ENCODE measurements around the gene CPLANE2. TPM values are rescaled to one million over a fixed set of nuclear protein-coding genes. Genes with fewer than 3 reads are reported as not detected.

The CPLANE2 gene
- total RNA-seq, 1 experiment from 2014 or later = 4.2 TPM

GRCh38 chr1:16256478-16256877 lies 19.5 kb upstream of the CPLANE2 start:
- Mint-ChIP-seq H3K9me3 (ENCODE audit: low read depth, unreplicated experiment) (no peaks in the 10 kb centered on the region), H3K36me3 (ENCODE audit: insufficient read depth, unreplicated experiment) (peaks cover 6% of the 10 kb centered on the region), H3K4me3 (ENCODE audit: low read depth, unreplicated experiment) (no peak overlapping the region), H3K27ac (ENCODE audit: unreplicated experiment) (no peak overlapping the region), H3K27me3 (ENCODE audit: unreplicated experiment) (no peaks in the 10 kb centered on the region), H3K4me1 (ENCODE audit: low read depth, unreplicated experiment) (peaks cover 8% of the 10 kb centered on the region)
- BruUV-seq (replicated peaks) = no TSS peak
- intact Hi-C loops (cut with micrococcal nuclease; ENCODE audit: unreplicated experiment) = no loop called here
- TF ChIP-seq, protein P1, sequence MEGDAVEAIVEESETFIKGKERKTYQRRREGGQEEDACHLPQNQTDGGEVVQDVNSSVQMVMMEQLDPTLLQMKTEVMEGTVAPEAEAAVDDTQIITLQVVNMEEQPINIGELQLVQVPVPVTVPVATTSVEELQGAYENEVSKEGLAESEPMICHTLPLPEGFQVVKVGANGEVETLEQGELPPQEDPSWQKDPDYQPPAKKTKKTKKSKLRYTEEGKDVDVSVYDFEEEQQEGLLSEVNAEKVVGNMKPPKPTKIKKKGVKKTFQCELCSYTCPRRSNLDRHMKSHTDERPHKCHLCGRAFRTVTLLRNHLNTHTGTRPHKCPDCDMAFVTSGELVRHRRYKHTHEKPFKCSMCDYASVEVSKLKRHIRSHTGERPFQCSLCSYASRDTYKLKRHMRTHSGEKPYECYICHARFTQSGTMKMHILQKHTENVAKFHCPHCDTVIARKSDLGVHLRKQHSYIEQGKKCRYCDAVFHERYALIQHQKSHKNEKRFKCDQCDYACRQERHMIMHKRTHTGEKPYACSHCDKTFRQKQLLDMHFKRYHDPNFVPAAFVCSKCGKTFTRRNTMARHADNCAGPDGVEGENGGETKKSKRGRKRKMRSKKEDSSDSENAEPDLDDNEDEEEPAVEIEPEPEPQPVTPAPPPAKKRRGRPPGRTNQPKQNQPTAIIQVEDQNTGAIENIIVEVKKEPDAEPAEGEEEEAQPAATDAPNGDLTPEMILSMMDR (IDR thresholded peaks at IDR 0.05; ENCODE audit: unreplicated experiment) = no peak
- no peak for DNase-seq
- CTCF ChIA-PET = interaction anchor here (0.7 kb wide), 1 partner anchor 88 kb away, joined by 3 read pairs; no protein-coding TSS in a partner anchor

DNA sequence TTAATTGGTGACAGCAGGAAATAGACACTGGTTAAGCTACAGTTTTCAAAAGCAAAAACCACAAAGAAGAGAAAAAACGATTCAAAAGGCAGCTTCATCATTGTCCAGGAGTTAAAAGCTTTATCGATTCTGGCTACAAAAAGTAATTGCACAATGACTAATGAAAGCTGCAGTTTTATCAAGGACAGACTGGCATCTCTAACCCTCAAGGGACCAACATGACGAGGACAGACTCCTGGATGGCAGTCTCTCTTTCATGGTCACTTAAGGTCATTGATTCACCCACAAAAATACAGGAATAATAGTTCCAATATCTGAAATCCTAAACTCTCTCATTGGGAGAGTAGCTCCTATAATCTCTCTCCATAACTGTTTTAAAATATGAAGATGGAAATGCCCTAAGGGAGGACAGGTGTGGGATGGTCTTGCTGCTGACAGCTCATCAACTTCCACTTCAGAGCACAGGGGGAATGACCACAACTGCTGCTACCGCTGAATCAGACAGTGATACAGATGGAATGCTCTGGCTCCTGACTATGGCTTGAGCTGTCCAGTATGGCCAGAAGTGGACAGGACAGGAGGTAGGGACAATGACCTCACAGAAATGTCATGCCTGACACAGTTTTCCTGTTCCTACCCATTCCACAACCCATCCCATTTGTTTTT lies 17.4 kb upstream of the CPLANE2 start:
- H3K4me1 Mint-ChIP-seq (ENCODE audit: low read depth, unreplicated experiment) = peaks cover 15% of the 10 kb centered on the region
- DNase-seq = no peak
- CTCF ChIA-PET = interaction anchor here (0.6 to 1.4 kb wide), 3 partner anchors 79 to 109 kb away, joined by 3 to 4 read pairs (median 3); no protein-coding TSS in a partner anchor
- TF ChIP-seq, protein P1 (IDR thresholded peaks at IDR 0.05; ENCODE audit: unreplicated experiment) = no peak
- H3K27ac Mint-ChIP-seq (ENCODE audit: unreplicated experiment) = no peak overlapping the region
- intact Hi-C loops (cut with micrococcal nuclease; ENCODE audit: unreplicated experiment) = no loop called here
- no peaks in the 10 kb centered on the region for H3K9me3 Mint-ChIP-seq (ENCODE audit: low read depth, unreplicated experiment)
- peaks cover 12% of the 10 kb centered on the region for H3K36me3 Mint-ChIP-seq (ENCODE audit: insufficient read depth, unreplicated experiment)
- H3K27me3 Mint-ChIP-seq (ENCODE audit: unreplicated experiment) = no peaks in the 10 kb centered on the region
- no TSS peak for BruUV-seq (replicated peaks)
- H3K4me3 Mint-ChIP-seq (ENCODE audit: low read depth, unreplicated experiment) = no peak overlapping the region

- no TSS peak for BruUV-seq (replicated peaks)
- Mint-ChIP-seq H3K9me3 (ENCODE audit: low read depth, unreplicated experiment) (no peaks in the 10 kb centered on the region), H3K4me3 (ENCODE audit: low read depth, unreplicated experiment) (no peak overlapping the region), H3K36me3 (ENCODE audit: insufficient read depth, unreplicated experiment) (peaks cover 22% of the 10 kb centered on the region), H3K27ac (ENCODE audit: unreplicated experiment) (no peak overlapping the region), H3K4me1 (ENCODE audit: low read depth, unreplicated experiment) (peaks cover 24% of the 10 kb centered on the region), H3K27me3 (ENCODE audit: unreplicated experiment) (no peaks in the 10 kb centered on the region)
- intact Hi-C loops (cut with micrococcal nuclease; ENCODE audit: unreplicated experiment) = no loop called here
- CTCF ChIA-PET = interaction anchor here (0.6 to 1.4 kb wide), 2 partner anchors 110 to 251 kb away, joined by 3 read pairs; no protein-coding TSS in a partner anchor
- DNase-seq = no peak
- TF ChIP-seq, protein P1 (IDR thresholded peaks at IDR 0.05; ENCODE audit: unreplicated experiment) = no peak
These were observed 16.4 kb upstream of the CPLANE2 start for GRCh38 chr1:16253332-16253922.

DNA sequence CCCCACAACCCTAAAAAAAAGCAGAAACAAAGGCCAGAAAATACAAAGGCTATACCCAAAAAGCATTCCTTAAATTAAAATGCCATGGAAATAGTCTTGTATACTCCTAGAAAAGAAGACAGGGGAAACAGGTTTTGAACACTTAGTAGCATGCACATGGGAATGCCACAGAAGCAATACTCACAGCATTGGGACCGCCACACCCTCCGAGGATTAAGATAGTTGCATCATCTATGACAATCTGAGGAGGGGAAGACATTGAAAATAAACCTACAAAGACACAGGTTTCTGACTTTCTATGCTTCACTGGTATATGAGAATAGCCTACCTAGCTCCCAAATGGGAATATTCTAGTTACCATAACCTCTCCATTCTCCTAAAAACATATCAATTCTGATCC lies 15.9 kb upstream of the CPLANE2 start:
- no peak overlapping the region for H3K4me3 Mint-ChIP-seq (ENCODE audit: low read depth, unreplicated experiment)
- H3K4me1 Mint-ChIP-seq (ENCODE audit: low read depth, unreplicated experiment) = peaks cover 29% of the 10 kb centered on the region
- intact Hi-C loops (cut with micrococcal nuclease; ENCODE audit: unreplicated experiment) = no loop called here
- BruUV-seq (replicated peaks) = no TSS peak
- H3K27ac Mint-ChIP-seq (ENCODE audit: unreplicated experiment) = no peak overlapping the region
- no peaks in the 10 kb centered on the region for H3K9me3 Mint-ChIP-seq (ENCODE audit: low read depth, unreplicated experiment)
- H3K36me3 Mint-ChIP-seq (ENCODE audit: insufficient read depth, unreplicated experiment) = peaks cover 22% of the 10 kb centered on the region
- CTCF ChIA-PET = interaction anchor here (0.6 kb wide), 1 partner anchor 251 kb away, joined by 3 read pairs; no protein-coding TSS in a partner anchor
- H3K27me3 Mint-ChIP-seq (ENCODE audit: unreplicated experiment) = no peaks in the 10 kb centered on the region
- DNase-seq = no peak
- TF ChIP-seq, protein P1 (IDR thresholded peaks at IDR 0.05; ENCODE audit: unreplicated experiment) = no peak

All from Calu3 (cell line).